ENCODE measurements around the gene PDE8A.
A peak's percentile ranks its signal among the peaks of the same experiment; 100 is the strongest.

GRCh38 chr15:84980196-84981053, 1.2 kb upstream of the PDE8A start:
- TF ChIP-seq CTCF (tag by site-specific recombination; IDR thresholded peaks at IDR 0.05) (no peak), ZNF76 (tag by site-specific recombination; IDR thresholded peaks at IDR 0.05; ENCODE audit: borderline replicate concordance, low read depth) (peak; percentile 74), ZNF391 (tag by site-specific recombination; IDR thresholded peaks at IDR 0.05; ENCODE audit: borderline replicate concordance, low read depth) (peak; percentile 73; the same call in 1 of the 2 replicates), ZNF280D (tag by site-specific recombination; IDR thresholded peaks at IDR 0.05) (peak; percentile 85), ZNF274 (IDR thresholded peaks at IDR 0.05; ENCODE audit: low read length) (no peak), ZNF274 (tag by site-specific recombination; IDR thresholded peaks at IDR 0.05; ENCODE audit: borderline replicate concordance) (no peak), HOXC10 (CRISPR knock-in tag; IDR thresholded peaks at IDR 0.05) (no peak)
